Stimulated activated CD8-positive, alpha-beta memory T cell treated with anti-CD3 and anti-CD28 coated beads, Interleukin-7, amount 100 ng/mL, for 48 hours (primary cell): Measurements from ENCODE around the gene LYPD8.
"Not testable (repeated sequence)": the region's sequence is repeated elsewhere in the genome, so short reads cannot be mapped to it uniquely, and the experiment has no call there.

Experiments
- DNase-seq, 2 donors: peaks; one replicate each; pipeline ENCODE4 v3.0.0-alpha.2; 2020; ENCODE audit warnings: low read depth in 1 of 2; ENCODE audit errors: extremely low read depth in 1 of 2

The LYPD8 gene

GRCh38 chr1:248755517-248755916, at the start of gene LYPD8:
Gene LYPD8, minus strand, starts transcription at chr1:248755759. Its CDS starts 4,678 bp downstream, at chr1:248751081.
- DNase-seq = no peak

- DNase-seq = no peak
These were observed 49.5 kb upstream of the LYPD8 start for GRCh38 chr1:248804771-248805681.

- not testable (repeated sequence) for DNase-seq
These were observed 47.9 kb upstream of the LYPD8 start for GRCh38 chr1:248803501-248803900.

- DNase-seq = no peak
These were observed 46.9 kb upstream of the LYPD8 start for GRCh38 chr1:248802454-248802853.

GRCh38 chr1:248800459-248800858, 44.9 kb upstream of the LYPD8 start:
- DNase-seq = no peak

GRCh38 chr1:248798791-248799190, 43.2 kb upstream of the LYPD8 start:
- no peak for DNase-seq

GRCh38 chr1:248794663-248795062, 39.1 kb upstream of the LYPD8 start:
- DNase-seq = not testable (repeated sequence)

GRCh38 chr1:248793592-248793991, 38.0 kb upstream of the LYPD8 start:
- no peak for DNase-seq

GRCh38 chr1:248792342-248792741, 36.8 kb upstream of the LYPD8 start:
- no peak for DNase-seq

- DNase-seq = no peak
These were observed 35.5 kb upstream of the LYPD8 start for GRCh38 chr1:248791010-248791409.

- no peak for DNase-seq
These were observed 34.9 kb upstream of the LYPD8 start for GRCh38 chr1:248790456-248790855.

- not testable (repeated sequence) for DNase-seq
These were observed 33.8 kb upstream of the LYPD8 start for GRCh38 chr1:248789337-248789736.

GRCh38 chr1:248788327-248788726, 32.8 kb upstream of the LYPD8 start:
- DNase-seq = no peak

- no peak for DNase-seq
These were observed 31.9 kb upstream of the LYPD8 start for GRCh38 chr1:248787430-248787829.

GRCh38 chr1:248786156-248786555, 30.6 kb upstream of the LYPD8 start:
- no peak for DNase-seq

GRCh38 chr1:248783367-248783766, 27.8 kb upstream of the LYPD8 start:
- DNase-seq = no peak

GRCh38 chr1:248782416-248783141, 27.0 kb upstream of the LYPD8 start:
- DNase-seq = no peak

- DNase-seq = no peak
These were observed 23.8 kb upstream of the LYPD8 start for GRCh38 chr1:248779350-248779749.

GRCh38 chr1:248778906-248779305, 23.3 kb upstream of the LYPD8 start:
- DNase-seq = no peak

- DNase-seq = no peak
These were observed 21.4 kb upstream of the LYPD8 start for GRCh38 chr1:248776991-248777390.

GRCh38 chr1:248775441-248775840, 19.9 kb upstream of the LYPD8 start:
- DNase-seq = no peak

- no peak for DNase-seq
These were observed 4.1 kb upstream of the LYPD8 start for GRCh38 chr1:248759644-248760043.
